Spinal cord (tissue), 10 donors: ENCODE data around the gene KIZ. TPM values are rescaled to one million over a fixed set of nuclear protein-coding genes. Genes with fewer than 3 reads are reported as not detected.

Experiments
- DNase-seq, 6 donors: peaks; one replicate each; pipeline versions ENCODE4 v3.0.0 to v3.0.0-alpha.2; 2013 to 2015; ENCODE audit warnings: low spot score in 6 of 6, low read depth in 4 of 6
- H3K27ac ChIP-seq: one replicate; pipeline ENCODE4 v1.5.1; 2013; ENCODE audit warnings: low read depth, low read length, control low read depth
- H3K27me3 ChIP-seq: one replicate; pipeline ENCODE4 v1.6.1; 2013; ENCODE audit warnings: low read length; ENCODE audit not compliant: control insufficient read depth, insufficient read depth
- H3K36me3 ChIP-seq: one replicate; pipeline ENCODE4 v1.6.1; 2013; ENCODE audit warnings: low read length; ENCODE audit not compliant: control insufficient read depth, insufficient read depth
- H3K4me1 ChIP-seq: one replicate; pipeline ENCODE4 v1.6.1; 2013; ENCODE audit warnings: low read length; ENCODE audit not compliant: control insufficient read depth, insufficient read depth
- H3K4me3 ChIP-seq: one replicate; pipeline ENCODE4 v1.5.1; 2013; ENCODE audit warnings: low read depth, low read length, control low read depth
- H3K9me3 ChIP-seq: one replicate; pipeline ENCODE4 v1.6.1; 2013; ENCODE audit warnings: low read length; ENCODE audit not compliant: control insufficient read depth, insufficient read depth
- WGBS: methylation state at CpG from one replicate; pipeline ENCODE4 v1.1.5; 2013; ENCODE audit warnings: missing lambda C conversion rate; ENCODE audit not compliant: insufficient coverage; 5-methylcytosine and 5-hydroxymethylcytosine counted together
- polyA plus RNA-seq, 2 donors: library from polyadenylated mRNA; unstranded; fragments of 120-200 nt; gene quantifications; one replicate each; pipeline ENCODE4 v1.2.1, GENCODE V29; 2013; ENCODE audit not compliant: insufficient read length in 2 of 2
- total RNA-seq, 2 donors: library from RNA; depleted of rRNA in 1 of 2; stranded (reverse); fragments of 120-200 nt in 1 of 2; fragments of >200 nt in 1 of 2; gene quantifications; one replicate each; pipeline versions ENCODE4 v1.2.3 to v1.2.4, GENCODE V29; 2013 to 2014
- donor health status: healthy.

The KIZ gene
- total and polyA plus RNA-seq, 4 donors: 27.5 to 38.0 (median 32.1) TPM

DNA sequence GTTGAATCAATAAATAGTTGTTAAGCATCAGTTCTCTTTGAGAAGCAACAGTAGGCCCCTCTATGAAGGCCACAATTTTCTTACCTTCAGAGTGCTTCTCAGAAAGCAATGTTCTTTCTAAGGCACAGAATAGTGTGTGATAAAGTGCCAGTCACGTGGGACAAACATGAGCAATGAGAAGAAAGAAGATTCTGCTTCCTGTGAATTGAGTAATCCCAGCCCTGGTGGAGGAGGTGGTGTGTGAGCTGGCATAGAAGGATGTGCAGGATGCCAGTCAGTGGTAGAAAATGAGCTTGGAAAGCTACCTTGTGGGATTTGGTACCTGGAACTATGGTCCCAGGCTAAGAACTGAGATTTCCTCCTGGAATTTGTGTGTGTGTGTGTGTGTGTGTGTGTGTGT lies 21.7 kb downstream of the KIZ start:
- Histone ChIP-seq H3K4me1 (no peaks in the 10 kb centered on the region), H3K36me3 (peaks cover 3% of the 10 kb centered on the region), H3K9me3 (no peaks in the 10 kb centered on the region), H3K4me3 (no peak overlapping the region), H3K27me3 (no peaks in the 10 kb centered on the region), H3K27ac (no peak overlapping the region)
- DNase-seq: no peak
- 67% methylated on average over 1 of the region's 1 CpG for WGBS

DNA sequence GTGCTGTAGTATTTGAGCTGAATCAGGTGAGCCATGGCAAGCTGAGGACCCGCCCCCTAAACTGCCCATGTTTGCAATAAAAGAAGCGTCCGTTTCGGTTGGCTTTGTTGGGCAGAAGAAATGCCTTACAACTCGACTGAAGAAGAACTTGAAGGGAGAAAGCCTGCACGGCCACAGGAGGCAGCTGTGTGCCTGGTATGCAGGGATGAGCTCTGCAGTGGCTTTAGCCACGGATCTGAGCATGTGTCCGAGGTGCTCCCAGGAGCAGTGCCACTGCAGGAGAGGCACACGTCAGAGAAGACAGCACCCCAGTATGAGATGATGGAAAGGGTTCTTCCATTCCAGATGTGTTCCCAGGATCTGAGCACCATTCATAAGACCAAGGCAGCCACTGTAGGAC lies 23.5 kb downstream of the KIZ start:
- Histone ChIP-seq H3K27ac (no peak overlapping the region), H3K27me3 (no peaks in the 10 kb centered on the region), H3K4me3 (no peak overlapping the region), H3K9me3 (no peaks in the 10 kb centered on the region), H3K4me1 (no peaks in the 10 kb centered on the region), H3K36me3 (peaks cover 3% of the 10 kb centered on the region)
- WGBS: 74% methylated on average over 9 of the region's 9 CpGs
- DNase-seq: no peak

DNA sequence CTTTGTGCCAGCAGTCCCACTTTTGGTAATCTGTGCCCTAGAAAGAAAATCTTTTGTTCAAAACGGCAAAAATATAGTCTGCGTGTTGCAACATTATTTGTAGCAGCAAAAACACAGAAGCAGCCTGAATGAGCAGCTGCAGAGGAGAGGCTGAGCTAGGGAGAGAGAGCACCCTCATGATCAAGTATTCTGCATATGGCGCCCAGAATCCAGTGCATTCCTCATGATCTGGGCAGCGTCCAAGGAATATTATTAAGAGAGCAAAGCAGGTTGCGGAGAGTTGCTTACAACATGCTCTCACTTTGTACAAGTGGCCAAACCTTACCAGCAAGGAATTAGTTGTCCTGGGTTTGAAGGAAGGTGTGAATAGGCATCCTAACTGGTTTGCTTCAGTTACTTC lies 25.9 kb downstream of the KIZ start:
- no peaks in the 10 kb centered on the region for H3K9me3 ChIP-seq
- H3K27ac ChIP-seq: no peak overlapping the region
- no peaks in the 10 kb centered on the region for H3K4me1 ChIP-seq
- H3K27me3 ChIP-seq: no peaks in the 10 kb centered on the region
- DNase-seq: no peak
- 91% methylated on average over 2 of the region's 5 CpGs for WGBS
- no peak overlapping the region for H3K4me3 ChIP-seq
- peaks cover 3% of the 10 kb centered on the region for H3K36me3 ChIP-seq

DNA sequence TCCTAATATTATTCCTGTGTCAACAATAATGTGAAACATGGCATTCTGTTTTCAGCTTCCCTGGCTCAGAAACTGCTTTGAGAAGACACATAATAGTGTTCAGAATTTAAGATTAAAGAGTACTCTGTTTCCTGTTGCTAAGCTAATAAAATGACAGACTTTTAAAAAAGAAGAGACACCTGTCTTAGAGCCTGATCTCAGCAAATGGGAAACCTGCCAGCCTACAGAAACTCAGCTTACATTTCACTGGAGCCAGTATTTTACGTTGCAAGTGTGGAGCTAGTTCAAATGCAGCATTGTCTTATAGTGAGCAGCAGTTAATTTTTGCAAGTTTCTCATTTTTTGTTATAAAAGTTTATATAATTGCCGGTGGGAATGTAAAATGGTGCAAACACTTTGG lies 28.8 kb downstream of the KIZ start:
- H3K36me3 ChIP-seq: peaks cover 3% of the 10 kb centered on the region
- H3K27me3 ChIP-seq: no peaks in the 10 kb centered on the region
- no peaks in the 10 kb centered on the region for H3K4me1 ChIP-seq
- no peaks in the 10 kb centered on the region for H3K9me3 ChIP-seq
- H3K4me3 ChIP-seq: no peak overlapping the region
- WGBS: no CpG with 5 or more reads among the region's 2 CpGs
- DNase-seq: no peak
- H3K27ac ChIP-seq: no peak overlapping the region

DNA sequence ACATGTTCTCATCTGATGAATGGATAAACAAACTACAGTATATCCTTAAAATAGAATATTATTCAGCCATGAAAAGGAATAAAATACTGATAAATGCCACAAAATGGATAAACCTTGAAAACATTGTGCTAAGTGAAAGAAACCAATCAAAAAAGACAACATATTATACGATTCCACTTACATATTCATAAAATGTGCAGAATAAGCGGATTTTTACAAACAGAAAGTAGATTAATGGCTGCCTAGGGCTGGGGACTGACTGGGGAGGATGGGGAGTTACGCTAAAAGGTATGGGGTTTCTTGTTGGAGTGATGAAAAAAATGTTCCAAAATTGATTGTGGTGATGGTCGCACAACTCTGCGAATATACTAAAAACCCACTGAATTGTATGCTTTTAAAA lies 29.4 kb downstream of the KIZ start:
- Histone ChIP-seq H3K36me3 (no peaks in the 10 kb centered on the region), H3K9me3 (no peaks in the 10 kb centered on the region), H3K27ac (no peak overlapping the region), H3K4me3 (no peak overlapping the region), H3K27me3 (no peaks in the 10 kb centered on the region), H3K4me1 (no peaks in the 10 kb centered on the region)
- WGBS: 100% methylated on average over 1 of the region's 5 CpGs
- DNase-seq: no peak

DNA sequence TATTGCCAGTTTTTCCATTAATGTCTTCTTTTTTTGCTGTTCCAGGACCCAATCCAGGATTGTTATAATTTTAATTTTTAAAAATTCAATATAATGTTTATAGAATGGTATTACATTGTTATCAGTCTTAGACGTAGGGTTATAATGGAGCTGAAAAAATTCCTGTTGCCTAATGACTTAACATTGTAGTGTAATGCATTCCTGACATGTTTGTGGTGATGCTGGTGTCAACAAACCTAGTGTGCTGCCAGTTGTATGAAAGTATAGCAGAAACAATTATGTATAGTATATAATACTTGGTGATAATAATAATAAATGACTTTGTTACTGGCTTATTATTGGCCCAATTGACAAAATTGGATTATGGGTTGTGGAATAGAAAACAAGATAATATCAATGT lies 30.4 kb downstream of the KIZ start:
- Histone ChIP-seq H3K9me3 (no peaks in the 10 kb centered on the region), H3K27ac (no peak overlapping the region), H3K27me3 (no peaks in the 10 kb centered on the region), H3K4me1 (no peaks in the 10 kb centered on the region), H3K36me3 (no peaks in the 10 kb centered on the region), H3K4me3 (no peak overlapping the region)
- no peak for DNase-seq
- WGBS: 100% methylated on average over 1 of the region's 1 CpG

DNA sequence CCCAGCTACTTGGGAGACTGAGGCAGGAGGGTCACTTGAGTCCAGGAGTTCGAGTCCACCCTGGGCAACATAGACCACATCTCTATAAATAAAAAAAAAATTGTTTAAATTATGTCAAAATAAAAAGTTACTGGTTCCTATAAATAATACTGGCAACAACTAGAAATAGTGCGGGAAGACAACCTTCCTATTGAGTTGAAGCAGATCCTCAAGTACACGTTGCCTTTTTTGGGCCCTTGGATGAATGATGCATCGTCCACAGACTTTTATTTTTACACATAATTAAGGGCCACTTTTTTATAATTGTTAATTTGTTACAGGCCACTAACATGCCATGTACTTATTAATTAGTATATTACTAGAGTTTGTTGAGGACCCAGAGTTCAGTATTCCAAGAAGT lies 31.1 kb downstream of the KIZ start:
- Histone ChIP-seq H3K27me3 (no peaks in the 10 kb centered on the region), H3K9me3 (no peaks in the 10 kb centered on the region), H3K4me1 (no peaks in the 10 kb centered on the region), H3K36me3 (no peaks in the 10 kb centered on the region), H3K27ac (no peak overlapping the region), H3K4me3 (no peak overlapping the region)
- no peak for DNase-seq
- no CpG with 5 or more reads among the region's 4 CpGs for WGBS

DNA sequence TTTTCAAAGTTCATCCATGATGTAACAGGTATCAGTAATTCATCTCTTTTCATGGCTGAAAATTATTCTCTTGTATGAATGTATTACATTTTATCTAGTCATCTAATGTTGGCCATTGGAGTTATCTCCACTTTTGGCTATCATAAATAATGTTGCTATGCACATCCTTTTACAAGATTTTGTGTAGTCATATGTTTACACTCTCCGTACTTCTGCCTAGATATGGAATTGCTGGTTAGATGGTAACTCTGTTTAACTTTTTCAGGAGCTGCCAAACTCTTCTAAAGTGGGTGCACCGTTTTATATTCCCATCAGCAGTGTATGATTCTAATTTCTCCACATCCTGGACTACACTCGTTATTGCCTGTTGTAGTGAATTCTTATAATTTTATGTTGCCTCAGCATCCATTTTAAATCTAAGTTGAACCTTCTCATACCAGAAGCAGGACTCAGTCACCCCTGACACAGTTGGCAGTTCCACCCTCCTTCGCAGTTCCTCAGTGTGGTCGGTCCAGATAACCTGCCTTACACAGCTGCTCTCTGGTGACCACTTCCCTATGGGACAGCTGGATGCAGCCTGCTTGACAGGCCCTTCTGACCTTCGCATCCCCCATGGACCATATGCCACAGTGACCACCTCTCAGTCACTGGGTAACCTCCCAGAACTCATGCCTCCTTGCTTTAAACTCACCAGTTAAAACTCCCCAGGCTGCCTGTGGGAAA lies 33.9 kb downstream of the KIZ start:
- WGBS: 95% methylated on average over 3 of the region's 6 CpGs
- Histone ChIP-seq H3K27me3 (no peaks in the 10 kb centered on the region), H3K4me3 (no peak overlapping the region), H3K36me3 (no peaks in the 10 kb centered on the region), H3K27ac (no peak overlapping the region), H3K4me1 (no peaks in the 10 kb centered on the region), H3K9me3 (no peaks in the 10 kb centered on the region)
- DNase-seq: no peak

DNA sequence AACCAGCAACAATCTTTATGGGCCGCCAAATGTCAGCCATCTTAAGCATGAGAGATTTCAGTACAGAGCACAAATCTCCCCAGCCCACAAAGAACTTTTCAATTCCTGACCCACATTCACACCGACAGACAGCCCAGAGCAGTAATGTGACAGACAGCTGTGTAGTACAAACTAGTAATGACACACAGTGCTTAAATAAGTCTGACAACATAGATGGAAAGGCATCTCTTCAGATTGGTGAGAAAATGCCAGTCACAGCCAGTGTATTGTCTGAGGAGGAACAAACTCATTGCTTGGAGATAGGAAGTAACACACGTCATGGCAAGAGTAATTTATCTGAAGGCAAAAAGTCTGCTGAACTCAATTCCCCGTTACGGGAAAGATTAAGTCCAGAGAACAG lies 36.0 kb downstream of the KIZ start:
- DNase-seq: no peak
- Histone ChIP-seq H3K4me3 (no peak overlapping the region), H3K9me3 (no peaks in the 10 kb centered on the region), H3K36me3 (no peaks in the 10 kb centered on the region), H3K27me3 (no peaks in the 10 kb centered on the region), H3K27ac (no peak overlapping the region), H3K4me1 (no peaks in the 10 kb centered on the region)
- WGBS: 76% methylated on average over 3 of the region's 5 CpGs

DNA sequence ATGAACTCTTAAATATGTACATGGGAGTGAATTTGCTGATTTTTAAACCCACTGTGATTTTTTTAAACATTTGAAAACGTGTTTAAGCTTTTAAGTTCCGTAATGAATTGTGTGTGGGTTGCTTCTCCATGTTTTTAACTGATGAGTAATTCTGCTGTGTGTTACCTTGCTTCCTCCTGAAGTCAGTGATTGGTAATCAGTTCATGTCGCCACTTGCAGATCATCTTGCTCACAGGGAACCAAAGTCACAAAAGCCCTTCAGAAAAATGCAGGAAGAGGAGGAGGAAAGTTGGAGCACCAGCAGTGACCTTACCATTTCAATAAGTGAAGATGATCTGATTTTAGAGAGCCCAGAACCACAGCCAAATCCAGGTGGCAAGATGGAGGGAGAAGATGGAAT lies 36.7 kb downstream of the KIZ start:
- DNase-seq: no peak
- no peak overlapping the region for H3K27ac ChIP-seq
- H3K27me3 ChIP-seq: no peaks in the 10 kb centered on the region
- no peak overlapping the region for H3K4me3 ChIP-seq
- H3K36me3 ChIP-seq: no peaks in the 10 kb centered on the region
- H3K9me3 ChIP-seq: no peaks in the 10 kb centered on the region
- WGBS: no CpG with 5 or more reads among the region's 3 CpGs
- no peaks in the 10 kb centered on the region for H3K4me1 ChIP-seq
